GM12872 (cell line): Measurements from ENCODE around the gene CMTM8.

Experiments
- TF ChIP-seq, protein P1 (sequence below): IDR thresholded peaks from 3 replicates; pipeline ENCODE4 v1.5.1; 2011; ENCODE audit warnings: low read depth, mild to moderate bottlenecking, low read length, moderate library complexity; ENCODE audit not compliant: insufficient read depth

Gene CMTM8

DNA sequence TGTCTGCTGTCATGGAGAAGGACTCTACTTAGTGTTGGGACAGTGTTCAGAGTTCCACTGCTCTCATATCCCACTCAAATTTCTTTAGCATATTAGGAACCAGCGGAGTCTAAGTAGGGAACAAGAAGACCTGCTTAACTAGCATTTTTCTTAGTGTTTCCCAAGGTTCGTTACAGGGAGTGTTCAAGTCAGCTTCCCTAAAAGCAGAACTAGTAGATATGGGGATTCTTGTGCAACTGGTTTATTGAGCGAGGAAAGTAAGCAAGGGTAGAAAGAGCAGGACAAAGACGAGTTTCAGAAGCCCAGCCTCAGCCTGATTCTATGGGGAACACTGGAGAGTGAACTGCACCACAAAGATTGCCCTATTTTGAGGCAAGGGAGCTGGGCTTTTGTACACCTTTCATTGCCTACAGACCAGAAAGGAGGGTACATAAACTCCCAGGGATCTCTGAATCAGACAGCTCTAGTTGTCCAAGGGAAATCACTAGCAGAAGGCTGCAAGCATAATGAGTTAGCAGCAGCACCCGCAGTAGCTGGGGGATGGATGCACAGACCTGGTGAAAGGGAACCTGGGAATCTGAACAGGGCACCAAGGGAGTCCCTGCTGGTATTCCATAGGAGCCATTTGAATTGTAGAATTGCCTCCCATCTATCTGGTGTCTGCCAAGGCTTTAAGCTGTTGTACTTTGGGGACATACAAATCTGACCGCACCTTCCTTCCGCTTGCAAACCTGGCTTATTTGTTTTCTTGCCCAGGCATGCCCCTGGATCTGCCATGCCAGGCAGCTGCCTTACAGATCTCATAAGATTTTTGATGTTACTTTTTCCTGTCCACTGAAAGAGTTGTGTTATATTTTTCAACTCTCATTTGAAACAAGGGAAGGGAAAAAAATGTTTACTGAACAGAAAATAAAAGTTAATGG, 168.3 kb downstream of the CMTM8 start:
- TF ChIP-seq, protein P1, sequence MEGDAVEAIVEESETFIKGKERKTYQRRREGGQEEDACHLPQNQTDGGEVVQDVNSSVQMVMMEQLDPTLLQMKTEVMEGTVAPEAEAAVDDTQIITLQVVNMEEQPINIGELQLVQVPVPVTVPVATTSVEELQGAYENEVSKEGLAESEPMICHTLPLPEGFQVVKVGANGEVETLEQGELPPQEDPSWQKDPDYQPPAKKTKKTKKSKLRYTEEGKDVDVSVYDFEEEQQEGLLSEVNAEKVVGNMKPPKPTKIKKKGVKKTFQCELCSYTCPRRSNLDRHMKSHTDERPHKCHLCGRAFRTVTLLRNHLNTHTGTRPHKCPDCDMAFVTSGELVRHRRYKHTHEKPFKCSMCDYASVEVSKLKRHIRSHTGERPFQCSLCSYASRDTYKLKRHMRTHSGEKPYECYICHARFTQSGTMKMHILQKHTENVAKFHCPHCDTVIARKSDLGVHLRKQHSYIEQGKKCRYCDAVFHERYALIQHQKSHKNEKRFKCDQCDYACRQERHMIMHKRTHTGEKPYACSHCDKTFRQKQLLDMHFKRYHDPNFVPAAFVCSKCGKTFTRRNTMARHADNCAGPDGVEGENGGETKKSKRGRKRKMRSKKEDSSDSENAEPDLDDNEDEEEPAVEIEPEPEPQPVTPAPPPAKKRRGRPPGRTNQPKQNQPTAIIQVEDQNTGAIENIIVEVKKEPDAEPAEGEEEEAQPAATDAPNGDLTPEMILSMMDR = no peak

DNA sequence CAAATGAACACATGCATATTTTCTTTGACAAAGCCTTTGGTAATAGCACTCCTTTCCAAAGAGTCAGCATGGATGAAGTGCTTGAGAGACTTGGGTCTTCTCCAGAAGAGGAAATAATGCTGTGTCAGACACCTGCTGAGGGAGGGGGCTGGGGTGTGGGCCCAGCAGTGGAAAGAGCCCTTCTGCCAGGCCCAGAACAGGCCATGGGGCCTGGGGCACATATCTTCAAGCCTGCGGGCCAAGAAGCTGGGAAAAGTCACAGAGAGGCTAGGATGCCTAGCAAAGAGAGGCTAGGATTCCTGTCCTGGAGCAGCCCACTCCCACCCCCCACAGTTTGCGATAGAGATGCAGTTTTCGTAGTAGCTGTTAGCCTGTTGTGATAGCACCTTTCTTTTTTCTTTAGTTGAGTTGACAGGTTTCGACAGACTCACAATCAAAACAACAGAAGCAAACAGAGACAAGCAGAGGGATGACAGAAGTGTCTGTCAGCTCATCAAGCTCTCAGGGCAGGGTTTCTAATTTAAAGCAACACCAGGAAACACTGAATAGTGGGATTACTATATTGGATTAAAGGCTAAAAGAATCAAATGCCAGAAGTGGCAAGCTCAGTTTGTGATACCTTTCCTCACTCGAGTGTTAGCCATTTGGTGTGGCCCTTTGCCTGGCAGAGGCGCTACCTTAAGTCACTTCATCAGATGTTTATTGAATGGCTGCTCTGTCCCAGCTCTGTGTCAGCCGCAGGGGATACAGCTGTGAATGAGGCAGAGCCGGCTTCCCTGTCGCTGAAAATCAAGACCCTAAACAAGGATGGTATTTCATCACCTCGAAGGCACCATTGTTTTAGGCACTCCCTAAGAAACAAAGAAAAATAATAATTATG, 172.1 kb downstream of the CMTM8 start:
- TF ChIP-seq, protein P1 = no peak

DNA sequence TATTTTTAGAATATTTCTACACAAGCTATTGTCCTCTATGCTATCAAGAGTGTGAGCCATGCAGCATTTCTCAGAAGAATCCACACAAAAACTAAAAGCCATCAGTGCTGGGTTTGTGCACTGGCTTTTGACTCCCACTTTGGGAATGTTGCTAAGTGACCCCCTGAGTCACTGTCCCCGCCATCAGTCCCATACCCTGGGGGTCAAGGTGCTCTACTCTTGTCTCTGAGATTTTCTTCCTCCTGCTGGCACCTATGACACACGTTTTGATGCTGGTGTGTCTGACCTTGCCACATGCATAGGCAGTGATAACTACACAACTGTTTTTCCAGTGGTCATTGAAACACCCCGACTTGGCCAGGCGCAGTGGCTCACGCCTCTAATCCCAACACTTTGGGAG, 173.0 kb downstream of the CMTM8 start:
- TF ChIP-seq, protein P1 = no peak

DNA sequence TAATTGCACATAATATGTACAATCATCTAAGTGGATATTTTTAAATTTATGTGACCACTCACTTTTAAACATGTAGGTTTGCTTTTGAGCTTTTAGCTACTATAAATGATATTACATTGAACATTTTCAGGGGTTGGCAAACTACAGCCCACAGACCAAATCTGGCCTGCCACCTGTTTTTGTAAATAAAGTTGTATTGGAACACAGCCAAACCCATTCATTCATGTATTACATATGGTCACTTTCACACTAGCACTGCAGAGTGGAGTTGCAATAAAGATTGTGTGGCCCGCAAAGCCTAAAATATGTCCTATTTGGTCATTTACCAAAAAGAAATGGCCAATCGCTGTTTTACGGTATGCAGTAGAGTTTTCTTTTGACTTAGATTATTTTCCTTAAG, 174.4 kb downstream of the CMTM8 start:
- TF ChIP-seq, protein P1 = no peak

DNA sequence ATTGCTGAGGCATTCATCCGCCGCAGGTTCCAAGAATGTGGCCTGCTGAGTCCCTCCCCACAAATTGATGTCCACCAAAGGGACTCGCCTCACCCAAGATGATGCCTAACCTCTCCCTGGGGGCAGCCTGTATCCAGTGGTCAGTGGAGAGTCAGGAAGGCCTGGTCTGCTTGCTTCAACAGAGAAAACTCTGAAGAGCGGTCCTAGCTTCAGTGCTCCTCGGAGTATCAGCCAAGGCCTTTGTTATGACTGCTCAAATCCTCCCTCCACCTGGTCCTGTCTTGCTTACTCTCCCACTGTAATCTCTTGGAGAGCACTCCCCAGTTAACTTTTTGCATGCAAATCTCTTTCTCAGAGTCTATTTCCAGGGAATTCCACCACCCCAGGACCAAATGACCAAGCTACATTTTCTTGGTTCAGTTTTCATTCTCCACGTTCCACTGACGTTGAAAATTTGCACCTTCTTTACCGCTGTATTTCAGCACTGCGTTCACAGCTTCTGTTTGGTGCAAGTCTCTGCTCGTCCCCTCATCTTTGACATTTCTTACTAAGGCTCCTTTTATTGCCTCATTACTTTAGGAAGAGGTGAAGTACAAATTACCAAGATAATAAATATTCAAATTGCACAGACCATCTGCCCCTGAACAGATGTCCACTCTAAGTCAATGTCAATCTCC, 175.5 kb downstream of the CMTM8 start:
- TF ChIP-seq, protein P1 = no peak

DNA sequence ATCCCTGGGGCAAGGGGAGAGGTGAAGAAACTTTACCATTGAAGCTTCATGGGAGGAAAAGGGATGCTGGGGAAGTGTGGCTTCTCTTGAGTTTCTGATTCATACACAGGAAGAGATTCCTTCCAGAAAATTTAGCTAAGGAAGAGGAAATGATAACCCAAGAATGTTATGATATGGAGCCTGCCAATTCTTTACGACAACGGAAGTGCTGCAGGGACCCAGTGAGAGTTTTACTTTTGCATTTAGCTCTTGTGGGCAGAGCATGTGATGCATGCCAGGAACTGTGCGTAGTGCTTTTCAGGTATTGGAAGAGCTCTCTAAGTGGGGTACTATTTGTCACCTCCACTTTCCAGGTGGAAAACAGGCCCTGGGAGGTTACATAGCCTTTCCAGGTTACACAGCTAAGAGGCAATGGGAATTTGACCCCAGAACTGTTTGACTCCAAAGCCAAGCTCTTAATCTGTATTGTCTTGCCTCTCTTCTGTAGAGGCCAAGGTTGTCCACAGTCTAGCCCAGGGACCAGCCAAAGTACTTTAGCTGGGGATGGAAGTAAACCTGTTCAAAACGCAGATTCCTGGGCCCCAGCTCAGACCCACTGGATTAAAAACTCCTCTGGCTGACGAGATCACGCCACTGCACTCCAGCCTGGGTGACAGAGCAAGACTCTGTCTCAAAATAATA, 176.2 kb downstream of the CMTM8 start:
- TF ChIP-seq, protein P1 = no peak
